PC-3 (cell line): ENCODE measurements around the gene NDUFA7.

ENCODE experiments used
- CTCF ChIP-seq: fragments of 300-600 bp; sonication (generic); conservative IDR thresholded peaks from 2 replicates; pipeline ENCODE4 v1.5.1; 2017; ENCODE audit warnings: antibody characterized with exemption, low read depth, mild to moderate bottlenecking, low read length
- EZH2 ChIP-seq: fragments of 300-600 bp; sonication (generic); IDR thresholded peaks from one replicate; pipeline ENCODE4 v1.6.1; 2017; ENCODE audit warnings: antibody characterized with exemption, mild to moderate bottlenecking, low read length; ENCODE audit not compliant: unreplicated experiment

GRCh38 chr19:8361921-8362793, 41.0 kb upstream of the NDUFA7 start:
- TF ChIP-seq CTCF (no peak), EZH2 (no peak)
